SU-DHL-6 (cell line): ENCODE measurements around the gene SLC46A3.

Experiments used
- CTCF ChIP-seq: fragments of 200-600 bp; sonication (generic); IDR thresholded peaks from one replicate; pipeline ENCODE4 v1.5.1; 2017; ENCODE audit warnings: antibody characterized with exemption, mild to moderate bottlenecking, low read length, moderate library complexity; ENCODE audit not compliant: insufficient read depth, poor library complexity, severe bottlenecking
- EZH2phosphoT487 ChIP-seq: fragments of 200-600 bp; sonication (generic), shearing (Covaris generic); conservative IDR thresholded peaks from 2 replicates; pipeline ENCODE4 v1.6.1; 2018; ENCODE audit warnings: mild to moderate bottlenecking, antibody characterized with exemption, low read length, moderate library complexity, mixed read lengths

DNA sequence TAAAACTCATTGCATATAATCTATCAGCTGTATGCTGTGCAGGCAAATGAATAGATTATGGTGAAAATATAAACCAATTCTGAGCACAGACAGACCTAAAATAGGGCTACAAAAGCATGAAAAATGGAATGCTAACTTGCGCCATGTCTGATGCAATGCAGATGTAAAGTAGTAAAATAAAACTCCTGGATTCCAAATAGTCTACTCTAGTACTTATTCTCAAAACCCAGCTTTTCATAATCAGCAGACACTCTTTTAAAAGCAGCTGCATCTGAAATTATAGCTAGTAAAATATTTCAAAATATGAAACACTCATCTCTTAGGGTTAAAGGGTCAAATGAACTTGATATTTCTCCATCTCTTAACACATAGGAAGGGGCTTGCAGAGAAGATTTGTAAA, 64.5 kb downstream of the SLC46A3 start:
- TF ChIP-seq CTCF, result no peak
- TF ChIP-seq EZH2phosphoT487, result no peak
